ENCODE data around the gene FNDC1. TPM values are rescaled to one million over a fixed set of nuclear protein-coding genes. Genes with fewer than 3 reads are reported as not detected.

Gene FNDC1
- total RNA-seq, 1 donor: 24.2 TPM

- DNase-seq (ENCODE audit: insufficient read length, low spot score, missing footprints): no peak
- Histone ChIP-seq H3K27ac (ENCODE audit: low read depth, low read length) (no peak overlapping the region), H3K4me3 (ENCODE audit: insufficient read depth, low read length) (no peak overlapping the region), H3K79me2 (ENCODE audit: insufficient read depth, low read length) (no peaks in the 10 kb centered on the region), H4K20me1 (ENCODE audit: insufficient read depth, low read length) (no peaks in the 10 kb centered on the region), H3K9me3 (ENCODE audit: low read depth, low read length) (no peaks in the 10 kb centered on the region), H3K36me3 (ENCODE audit: insufficient read depth, low read length) (no peaks in the 10 kb centered on the region), H3K4me1 (ENCODE audit: insufficient read depth, low read length) (no peaks in the 10 kb centered on the region), H3K27me3 (ENCODE audit: insufficient read depth, low read length) (no peaks in the 10 kb centered on the region), H3K4me2 (ENCODE audit: insufficient read depth, low read length) (no peak overlapping the region), H2AFZ (ENCODE audit: low read length) (no peak overlapping the region)
- TF ChIP-seq, protein P1, sequence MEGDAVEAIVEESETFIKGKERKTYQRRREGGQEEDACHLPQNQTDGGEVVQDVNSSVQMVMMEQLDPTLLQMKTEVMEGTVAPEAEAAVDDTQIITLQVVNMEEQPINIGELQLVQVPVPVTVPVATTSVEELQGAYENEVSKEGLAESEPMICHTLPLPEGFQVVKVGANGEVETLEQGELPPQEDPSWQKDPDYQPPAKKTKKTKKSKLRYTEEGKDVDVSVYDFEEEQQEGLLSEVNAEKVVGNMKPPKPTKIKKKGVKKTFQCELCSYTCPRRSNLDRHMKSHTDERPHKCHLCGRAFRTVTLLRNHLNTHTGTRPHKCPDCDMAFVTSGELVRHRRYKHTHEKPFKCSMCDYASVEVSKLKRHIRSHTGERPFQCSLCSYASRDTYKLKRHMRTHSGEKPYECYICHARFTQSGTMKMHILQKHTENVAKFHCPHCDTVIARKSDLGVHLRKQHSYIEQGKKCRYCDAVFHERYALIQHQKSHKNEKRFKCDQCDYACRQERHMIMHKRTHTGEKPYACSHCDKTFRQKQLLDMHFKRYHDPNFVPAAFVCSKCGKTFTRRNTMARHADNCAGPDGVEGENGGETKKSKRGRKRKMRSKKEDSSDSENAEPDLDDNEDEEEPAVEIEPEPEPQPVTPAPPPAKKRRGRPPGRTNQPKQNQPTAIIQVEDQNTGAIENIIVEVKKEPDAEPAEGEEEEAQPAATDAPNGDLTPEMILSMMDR (IDR thresholded peaks at IDR 0.05; ENCODE audit: extremely low read depth, low read depth, low read length): no peak
Measured at GRCh38 chr6:159298840-159299239, 129.6 kb downstream of the FNDC1 start.

DNA sequence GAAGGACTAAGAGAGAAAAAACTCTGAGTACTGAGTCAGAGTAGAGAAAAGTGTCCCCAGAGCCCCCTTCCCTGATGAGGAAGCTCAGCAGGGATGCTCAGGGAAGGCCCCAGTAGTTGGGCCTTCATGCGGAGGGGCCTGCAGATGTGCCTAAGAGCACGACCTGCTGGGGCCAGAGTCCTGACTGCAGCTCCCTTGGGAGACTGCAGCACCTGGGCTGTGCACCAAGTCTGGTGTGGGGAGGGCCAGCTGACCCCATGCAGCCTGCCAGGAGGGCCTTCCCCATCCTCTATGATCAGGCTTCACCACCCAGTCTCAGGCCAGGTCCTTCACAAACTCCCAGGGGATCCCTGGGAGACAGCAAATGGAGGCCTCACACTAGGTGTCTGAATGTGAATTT lies 130.4 kb downstream of the FNDC1 start:
- Histone ChIP-seq H4K20me1 (ENCODE audit: insufficient read depth, low read length) (no peaks in the 10 kb centered on the region), H3K9me3 (ENCODE audit: low read depth, low read length) (no peaks in the 10 kb centered on the region), H3K79me2 (ENCODE audit: insufficient read depth, low read length) (no peaks in the 10 kb centered on the region), H3K36me3 (ENCODE audit: insufficient read depth, low read length) (no peaks in the 10 kb centered on the region), H2AFZ (ENCODE audit: low read length) (no peak overlapping the region), H3K27me3 (ENCODE audit: insufficient read depth, low read length) (no peaks in the 10 kb centered on the region), H3K4me3 (ENCODE audit: insufficient read depth, low read length) (no peak overlapping the region), H3K4me2 (ENCODE audit: insufficient read depth, low read length) (no peak overlapping the region), H3K27ac (ENCODE audit: low read depth, low read length) (no peak overlapping the region), H3K4me1 (ENCODE audit: insufficient read depth, low read length) (no peaks in the 10 kb centered on the region)
- TF ChIP-seq, protein P1 (IDR thresholded peaks at IDR 0.05; ENCODE audit: extremely low read depth, low read depth, low read length): no peak
- DNase-seq (ENCODE audit: insufficient read length, low spot score, missing footprints): no peak

DNA sequence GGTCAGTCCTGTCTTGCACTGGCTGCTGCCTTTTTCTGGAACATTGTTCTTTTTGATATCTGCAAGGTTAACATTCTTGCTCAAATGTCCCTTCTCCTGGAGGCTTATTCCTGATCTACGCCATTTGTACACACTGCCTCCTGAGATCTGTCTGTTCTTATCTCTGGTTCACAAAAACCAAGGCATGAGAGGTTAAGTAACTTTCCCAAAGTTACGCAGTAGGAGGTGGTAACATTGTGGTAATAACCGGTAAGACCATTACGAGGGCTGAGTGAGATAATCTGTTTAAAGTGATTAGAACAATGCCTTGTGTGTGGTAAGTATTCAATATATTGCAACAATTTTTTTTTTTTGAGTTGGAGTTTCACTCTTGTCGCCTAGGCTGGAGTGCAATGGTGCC lies 132.1 kb downstream of the FNDC1 start:
- Histone ChIP-seq H3K27me3 (ENCODE audit: insufficient read depth, low read length) (no peaks in the 10 kb centered on the region), H3K27ac (ENCODE audit: low read depth, low read length) (no peak overlapping the region), H3K9me3 (ENCODE audit: low read depth, low read length) (no peaks in the 10 kb centered on the region), H3K4me2 (ENCODE audit: insufficient read depth, low read length) (no peak overlapping the region), H3K36me3 (ENCODE audit: insufficient read depth, low read length) (no peaks in the 10 kb centered on the region), H3K79me2 (ENCODE audit: insufficient read depth, low read length) (no peaks in the 10 kb centered on the region), H3K4me3 (ENCODE audit: insufficient read depth, low read length) (no peak overlapping the region), H2AFZ (ENCODE audit: low read length) (no peak overlapping the region), H3K4me1 (ENCODE audit: insufficient read depth, low read length) (no peaks in the 10 kb centered on the region), H4K20me1 (ENCODE audit: insufficient read depth, low read length) (no peaks in the 10 kb centered on the region)
- TF ChIP-seq, protein P1 (IDR thresholded peaks at IDR 0.05; ENCODE audit: extremely low read depth, low read depth, low read length): no peak
- no peak for DNase-seq (ENCODE audit: insufficient read length, low spot score, missing footprints)

DNA sequence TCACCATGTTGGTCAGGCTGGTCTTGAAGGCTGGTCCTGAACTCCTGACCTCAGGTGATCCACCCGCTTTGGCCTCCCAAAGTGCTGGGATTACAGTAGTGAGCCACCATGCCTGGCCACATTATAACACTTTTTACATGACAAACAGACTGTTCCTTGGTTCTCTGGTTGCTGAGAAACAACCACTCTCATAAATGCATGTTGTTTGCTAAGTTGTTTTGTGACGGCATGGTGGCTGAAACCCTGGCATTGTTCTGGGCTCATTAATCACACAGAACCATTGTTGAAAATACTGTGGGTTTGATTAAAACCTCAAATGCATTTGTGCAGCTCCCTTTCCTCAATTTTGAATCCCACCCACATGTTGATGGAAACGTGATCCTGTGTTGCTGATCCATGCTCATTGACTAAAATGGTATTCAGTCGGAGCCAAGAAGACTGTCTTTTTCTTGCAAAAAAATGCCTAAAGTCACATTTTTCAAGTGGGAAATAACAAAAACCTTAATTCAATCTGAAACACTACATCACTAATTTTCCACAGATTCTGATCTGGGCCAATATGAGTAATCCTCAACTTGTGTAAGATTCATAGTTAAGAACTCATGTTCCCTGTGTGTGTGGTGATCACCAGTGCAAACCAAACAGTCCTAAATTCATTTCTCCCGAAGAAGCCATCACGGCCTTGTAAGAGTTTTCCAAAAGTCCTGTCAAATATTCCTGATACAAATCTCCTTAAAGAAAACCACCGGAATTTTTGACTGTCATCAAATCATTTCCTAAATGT lies 132.8 kb downstream of the FNDC1 start:
- no peaks in the 10 kb centered on the region for H4K20me1 ChIP-seq (ENCODE audit: insufficient read depth, low read length)
- H3K79me2 ChIP-seq (ENCODE audit: insufficient read depth, low read length): no peaks in the 10 kb centered on the region
- TF ChIP-seq, protein P1 (IDR thresholded peaks at IDR 0.05; ENCODE audit: extremely low read depth, low read depth, low read length): no peak
- DNase-seq (ENCODE audit: insufficient read length, low spot score, missing footprints): no peak
- H3K4me2 ChIP-seq (ENCODE audit: insufficient read depth, low read length): no peak overlapping the region
- H3K27ac ChIP-seq (ENCODE audit: low read depth, low read length): no peak overlapping the region
- H2AFZ ChIP-seq (ENCODE audit: low read length): no peak overlapping the region
- H3K4me3 ChIP-seq (ENCODE audit: insufficient read depth, low read length): no peak overlapping the region
- H3K27me3 ChIP-seq (ENCODE audit: insufficient read depth, low read length): no peaks in the 10 kb centered on the region
- no peaks in the 10 kb centered on the region for H3K9me3 ChIP-seq (ENCODE audit: low read depth, low read length)
- H3K4me1 ChIP-seq (ENCODE audit: insufficient read depth, low read length): no peaks in the 10 kb centered on the region
- no peaks in the 10 kb centered on the region for H3K36me3 ChIP-seq (ENCODE audit: insufficient read depth, low read length)
